HG03342 (cell line): ENCODE data around the gene OSBPL3.

Experiments used
- ATAC-seq: cut with Tn5 transposase; IDR thresholded peaks from one replicate; pipeline ENCODE4 v1.9.1; 2021; ENCODE audit warnings: mild to moderate bottlenecking, moderate library complexity; ENCODE audit not compliant: unreplicated experiment

OSBPL3 gene

GRCh38 chr7:24903559-24903958 is 76.4 kb downstream of the OSBPL3 start:
- ATAC-seq: no peak

- ATAC-seq: no peak
Observed at GRCh38 chr7:24902931-24903330, 77.0 kb downstream of the OSBPL3 start.

GRCh38 chr7:24902276-24902675 is 77.7 kb downstream of the OSBPL3 start:
- no peak for ATAC-seq

DNA sequence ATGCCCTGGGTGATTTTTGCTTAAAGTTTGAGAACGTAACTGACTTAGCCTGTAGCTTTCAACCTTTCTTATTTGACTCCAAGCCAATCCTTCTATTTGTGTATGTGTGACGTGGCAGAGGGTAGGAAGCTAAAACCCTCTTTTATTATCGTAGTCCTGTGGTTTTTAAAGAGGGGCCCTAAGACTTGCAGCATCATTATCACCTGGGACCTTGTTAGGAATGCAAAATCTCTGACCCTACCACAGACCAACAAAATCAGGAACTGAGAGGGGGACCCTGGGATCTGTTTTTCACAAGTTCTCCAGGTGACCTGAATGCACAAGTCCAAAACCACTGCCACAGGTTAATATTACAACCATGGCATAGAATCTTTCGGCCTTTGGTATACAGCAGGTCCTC is 80.1 kb downstream of the OSBPL3 start:
- ATAC-seq: peak; percentile 50

DNA sequence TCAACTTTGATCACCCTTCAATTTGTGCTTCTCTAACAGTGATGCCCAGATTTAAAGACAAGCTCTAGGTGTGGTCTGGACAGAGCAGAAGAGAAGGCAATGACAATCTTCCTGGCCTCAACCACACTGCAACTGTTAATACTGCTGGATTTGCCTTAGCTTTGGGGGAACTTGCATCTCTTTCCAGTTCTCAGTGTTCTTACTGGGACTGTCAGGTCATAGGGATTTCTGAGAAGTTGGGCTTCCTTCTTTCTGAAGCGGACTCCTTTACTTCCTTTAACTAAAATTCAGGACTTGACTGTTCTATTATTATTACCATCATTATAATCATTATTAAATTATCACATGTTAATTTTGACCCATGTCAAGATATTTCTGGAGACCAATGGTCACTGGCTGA is 80.8 kb downstream of the OSBPL3 start:
- ATAC-seq: no peak

DNA sequence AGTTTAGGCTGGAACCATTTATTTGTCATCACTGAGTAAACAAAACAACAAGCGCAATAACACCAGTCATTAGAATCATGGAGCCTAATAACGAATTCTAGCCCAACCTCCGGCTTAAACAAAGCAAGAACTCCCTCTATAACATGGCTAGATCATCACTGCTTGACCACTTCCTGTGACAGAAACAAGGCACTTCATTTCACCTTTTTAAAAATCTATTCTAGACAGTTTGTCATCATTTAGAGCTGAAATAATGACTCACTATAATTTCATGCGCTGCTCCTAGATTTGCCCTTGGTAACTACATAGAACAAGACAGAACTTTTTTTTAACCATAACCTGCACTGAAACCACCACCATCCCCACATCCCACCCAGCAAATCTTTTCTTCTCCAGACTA is 81.3 kb downstream of the OSBPL3 start:
- peak; percentile 43 for ATAC-seq

GRCh38 chr7:24896031-24896501 is 83.9 kb downstream of the OSBPL3 start:
- ATAC-seq: peak; percentile 57

- no peak for ATAC-seq
Observed at GRCh38 chr7:24894429-24895221, 85.4 kb downstream of the OSBPL3 start.

DNA sequence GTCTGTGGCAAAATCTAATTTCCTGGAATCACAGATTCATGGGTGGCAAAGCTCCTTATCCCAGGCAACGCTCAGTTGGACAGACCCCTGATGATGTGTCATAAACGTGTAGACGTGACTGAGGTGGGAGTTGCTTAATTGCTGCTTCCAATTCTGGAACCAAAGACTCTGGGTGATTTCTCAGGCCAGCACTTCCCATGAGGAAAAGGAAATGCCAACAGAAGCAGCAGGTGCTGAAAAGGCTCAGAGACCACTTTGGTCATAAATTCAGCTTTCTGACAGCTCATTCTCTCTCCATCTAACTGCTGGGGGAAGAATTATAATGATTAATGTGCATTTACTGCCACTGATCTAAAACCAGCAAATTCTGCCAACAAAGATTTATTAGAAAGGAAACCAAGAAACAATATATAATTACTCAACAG is 88.7 kb downstream of the OSBPL3 start:
- no peak for ATAC-seq

- no peak for ATAC-seq
Observed at GRCh38 chr7:24889611-24890010, 90.4 kb downstream of the OSBPL3 start.

- no peak for ATAC-seq
Observed at GRCh38 chr7:24888653-24889052, 91.3 kb downstream of the OSBPL3 start.

- no peak for ATAC-seq
Observed at GRCh38 chr7:24885716-24886115, 94.3 kb downstream of the OSBPL3 start.

DNA sequence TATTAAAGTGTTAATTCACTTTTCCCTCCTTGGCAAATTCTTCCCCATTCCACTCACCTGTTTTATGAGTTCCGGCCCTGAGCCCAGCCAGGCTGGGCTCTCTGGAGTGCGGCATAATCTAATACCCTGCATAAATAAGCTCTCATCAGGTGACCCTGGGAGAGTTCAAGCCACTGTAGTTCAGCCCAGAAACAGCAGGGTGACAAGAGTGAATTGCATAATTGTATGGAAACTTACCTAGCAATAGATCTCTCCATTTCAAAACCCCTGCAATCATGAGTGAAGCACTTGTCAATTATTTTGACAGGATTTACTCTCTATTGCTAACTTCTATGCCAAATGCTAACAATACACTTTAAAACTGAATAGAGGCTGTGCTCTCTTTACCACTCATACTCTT is 94.7 kb downstream of the OSBPL3 start:
- no peak for ATAC-seq

- ATAC-seq: no peak
Observed at GRCh38 chr7:24884401-24884800, 95.6 kb downstream of the OSBPL3 start.

- ATAC-seq: no peak
Observed at GRCh38 chr7:24883622-24884013, 96.4 kb downstream of the OSBPL3 start.

GRCh38 chr7:24882989-24883621 is 96.9 kb downstream of the OSBPL3 start:
- no peak for ATAC-seq

DNA sequence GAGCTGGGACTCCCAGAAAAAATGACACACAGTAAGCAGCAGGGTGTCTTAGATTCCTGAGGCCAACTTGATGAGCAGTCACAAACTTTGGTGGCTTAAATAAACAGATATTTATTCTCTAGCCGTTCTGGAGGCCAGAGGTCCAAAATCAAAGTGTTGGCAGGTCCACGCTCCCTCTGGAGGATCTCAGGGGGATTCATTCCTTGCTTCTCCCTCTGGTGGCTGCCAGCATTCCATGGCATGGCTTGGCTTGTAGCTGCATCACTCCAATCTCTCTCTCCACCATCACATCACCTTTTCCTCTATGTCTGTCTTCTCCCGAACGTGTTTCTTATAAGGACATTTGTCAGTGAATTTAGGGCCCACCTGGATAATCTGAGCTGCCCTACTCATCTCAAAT is 98.4 kb downstream of the OSBPL3 start:
- ATAC-seq: no peak

DNA sequence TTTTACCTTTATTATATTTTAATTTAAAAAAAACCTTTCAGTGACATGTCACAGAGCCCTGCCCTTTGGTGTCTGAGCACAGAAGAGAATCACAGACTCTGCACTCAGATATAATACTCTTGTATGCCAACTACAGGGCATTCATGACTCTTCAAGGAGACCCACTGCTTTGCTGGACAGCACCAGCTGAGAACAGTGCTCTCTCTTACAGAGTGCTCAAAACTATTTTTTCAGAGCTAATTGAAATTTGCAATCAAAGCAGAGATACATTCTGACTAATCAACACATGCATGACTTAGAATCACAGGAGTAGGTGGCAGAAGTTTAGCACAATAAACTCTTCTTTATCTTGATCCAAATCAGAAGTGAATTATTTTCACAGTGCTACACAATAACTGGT is 99.1 kb downstream of the OSBPL3 start:
- no peak for ATAC-seq

DNA sequence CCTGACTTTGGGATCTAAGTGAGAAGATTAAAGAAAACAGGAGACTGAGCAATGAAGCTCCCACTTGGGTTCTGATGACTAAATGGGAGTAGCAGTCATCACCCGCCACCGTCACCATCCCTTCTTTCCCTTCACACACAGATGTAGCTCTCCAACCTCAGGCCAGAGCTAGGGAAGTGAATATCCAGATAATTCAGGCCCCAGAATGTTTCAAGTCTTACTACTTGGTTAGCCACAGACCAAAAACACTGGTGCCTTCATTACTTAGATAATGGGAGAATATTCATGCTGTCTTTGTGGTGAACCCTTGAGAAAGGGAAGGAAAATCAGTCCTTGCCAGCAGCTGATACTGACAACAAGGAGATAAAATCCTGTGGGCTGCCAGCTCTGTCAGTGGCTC is 100.7 kb downstream of the OSBPL3 start:
- ATAC-seq: no peak

GRCh38 chr7:24877790-24878311 is 102.1 kb downstream of the OSBPL3 start:
- peak; percentile 88 for ATAC-seq

GRCh38 chr7:24874791-24875190 is 105.2 kb downstream of the OSBPL3 start:
- ATAC-seq: no peak

DNA sequence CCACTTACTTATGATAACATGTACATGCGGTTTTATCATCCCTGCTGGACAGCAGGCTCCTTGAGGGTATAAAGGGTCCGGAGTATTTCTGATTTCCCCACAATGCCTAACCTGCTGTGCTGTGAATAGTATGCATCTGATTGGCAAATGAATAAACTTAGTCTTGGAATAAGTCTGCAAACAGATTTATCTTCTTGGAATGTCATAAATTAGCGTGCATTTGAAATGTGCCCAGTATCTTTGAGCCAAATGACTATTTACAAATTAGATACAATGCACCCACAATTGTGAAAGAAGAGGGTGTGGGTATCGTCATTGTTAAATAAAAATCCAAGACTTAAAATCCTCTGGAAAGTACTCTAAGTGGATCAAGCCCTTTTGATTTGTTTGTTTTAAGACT is 106.0 kb downstream of the OSBPL3 start:
- no peak for ATAC-seq
